ENCODE data around the gene CCR9.

The CCR9 gene

GRCh38 chr3:45951946-45952345 lies 65.6 kb downstream of the CCR9 start:
- no peak for DNase-seq (ENCODE audit: low read depth)
- no peak for TF ChIP-seq MAX (IDR thresholded peaks at IDR 0.05; ENCODE audit: low read depth, low read length)
- no peak for TF ChIP-seq CTCF (IDR thresholded peaks at IDR 0.05; ENCODE audit: low read depth, low read length)
- TF ChIP-seq MYC (IDR thresholded peaks at IDR 0.05; ENCODE audit: low read depth, low read length) = no peak
- TF ChIP-seq POLR2A (IDR thresholded peaks at IDR 0.05; ENCODE audit: extremely low read depth, insufficient read length) = no peak
- H3K4me3 ChIP-seq (ENCODE audit: low read depth, low read length) = no peak overlapping the region

GRCh38 chr3:45952456-45952855 lies 66.1 kb downstream of the CCR9 start:
- TF ChIP-seq POLR2A (IDR thresholded peaks at IDR 0.05; ENCODE audit: extremely low read depth, insufficient read length) (no peak), CTCF (IDR thresholded peaks at IDR 0.05; ENCODE audit: low read depth, low read length) (no peak), MYC (IDR thresholded peaks at IDR 0.05; ENCODE audit: low read depth, low read length) (no peak), MAX (IDR thresholded peaks at IDR 0.05; ENCODE audit: low read depth, low read length) (no peak)
- no peak for DNase-seq (ENCODE audit: low read depth)
- H3K4me3 ChIP-seq (ENCODE audit: low read depth, low read length) = no peak overlapping the region
